Measurements from ENCODE around the gene GPR21. TPM values are rescaled to one million over a fixed set of nuclear protein-coding genes. Genes with fewer than 3 reads are reported as not detected.

Gene GPR21
- total and polyA plus RNA-seq, 2 experiments from 2014 or later, result 0.90 TPM; not detected in 1

DNA sequence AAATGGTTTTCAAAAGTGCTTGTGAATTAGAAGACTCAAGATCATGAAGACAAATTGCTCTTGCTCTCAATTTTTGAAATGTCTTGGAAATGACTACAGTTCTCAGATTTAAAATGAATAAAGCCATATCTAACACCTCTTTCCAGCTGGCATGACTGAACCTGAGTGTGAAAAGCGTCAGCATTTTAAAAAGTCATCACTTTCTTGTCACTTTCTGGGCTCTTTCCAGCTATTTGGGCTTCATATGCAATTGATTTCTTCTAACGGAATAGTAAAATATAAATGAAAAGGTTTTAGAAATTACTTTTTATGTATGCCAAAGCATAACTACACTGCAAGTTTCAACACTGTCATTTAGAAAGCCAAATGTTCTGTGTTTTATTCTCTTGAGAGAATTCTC, 2.3 kb downstream of the GPR21 start:
- no peak overlapping the region for H2AFZ ChIP-seq
- H3K79me2 ChIP-seq (replicated peaks; ENCODE audit: insufficient read depth), result no peaks in the 10 kb centered on the region
- no peaks in the 10 kb centered on the region for H4K20me1 ChIP-seq (replicated peaks; ENCODE audit: insufficient read depth)
- no peaks in the 10 kb centered on the region for H3K9me2 ChIP-seq (ENCODE audit: insufficient read depth)
- H3K27me3 Mint-ChIP-seq (ENCODE audit: insufficient read depth, low read depth, poor library complexity), result no peaks in the 10 kb centered on the region
- H3K27me3 ChIP-seq (ENCODE audit: insufficient read depth), result no peaks in the 10 kb centered on the region
- no peak overlapping the region for H3K4me3 ChIP-seq
- H3K4me3 Mint-ChIP-seq, result no peak overlapping the region
- TF ChIP-seq, protein P1, sequence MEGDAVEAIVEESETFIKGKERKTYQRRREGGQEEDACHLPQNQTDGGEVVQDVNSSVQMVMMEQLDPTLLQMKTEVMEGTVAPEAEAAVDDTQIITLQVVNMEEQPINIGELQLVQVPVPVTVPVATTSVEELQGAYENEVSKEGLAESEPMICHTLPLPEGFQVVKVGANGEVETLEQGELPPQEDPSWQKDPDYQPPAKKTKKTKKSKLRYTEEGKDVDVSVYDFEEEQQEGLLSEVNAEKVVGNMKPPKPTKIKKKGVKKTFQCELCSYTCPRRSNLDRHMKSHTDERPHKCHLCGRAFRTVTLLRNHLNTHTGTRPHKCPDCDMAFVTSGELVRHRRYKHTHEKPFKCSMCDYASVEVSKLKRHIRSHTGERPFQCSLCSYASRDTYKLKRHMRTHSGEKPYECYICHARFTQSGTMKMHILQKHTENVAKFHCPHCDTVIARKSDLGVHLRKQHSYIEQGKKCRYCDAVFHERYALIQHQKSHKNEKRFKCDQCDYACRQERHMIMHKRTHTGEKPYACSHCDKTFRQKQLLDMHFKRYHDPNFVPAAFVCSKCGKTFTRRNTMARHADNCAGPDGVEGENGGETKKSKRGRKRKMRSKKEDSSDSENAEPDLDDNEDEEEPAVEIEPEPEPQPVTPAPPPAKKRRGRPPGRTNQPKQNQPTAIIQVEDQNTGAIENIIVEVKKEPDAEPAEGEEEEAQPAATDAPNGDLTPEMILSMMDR (conservative IDR thresholded peaks at IDR 0.05; ENCODE audit: low read depth in 2 of 2), result no peak
- TF ChIP-seq EZH2phosphoT487 (IDR thresholded peaks at IDR 0.05; ENCODE audit: unreplicated experiment), result no peak
- TF ChIP-seq NANOG (IDR thresholded peaks at IDR 0.05; ENCODE audit: borderline replicate concordance), result no peak
- H3K4me1 ChIP-seq (ENCODE audit: insufficient read depth), result no peaks in the 10 kb centered on the region
- no peaks in the 10 kb centered on the region for H3F3A ChIP-seq (replicated peaks; ENCODE audit: low read depth)
- no peak overlapping the region for H3K27ac ChIP-seq (ENCODE audit: low read depth)
- H3K36me3 Mint-ChIP-seq (ENCODE audit: low read depth), result no peaks in the 10 kb centered on the region
- H3K9me3 Mint-ChIP-seq, result no peaks in the 10 kb centered on the region
- H3K4me2 ChIP-seq, result no peak overlapping the region
- H3K4me1 Mint-ChIP-seq, result peaks cover 7% of the 10 kb centered on the region
- no peak for DNase-seq (ENCODE audit: low spot score)
- H3K36me3 ChIP-seq (ENCODE audit: insufficient read depth), result no peaks in the 10 kb centered on the region
- H3K27ac Mint-ChIP-seq, result no peak overlapping the region
- ATAC-seq, result no peak

DNA sequence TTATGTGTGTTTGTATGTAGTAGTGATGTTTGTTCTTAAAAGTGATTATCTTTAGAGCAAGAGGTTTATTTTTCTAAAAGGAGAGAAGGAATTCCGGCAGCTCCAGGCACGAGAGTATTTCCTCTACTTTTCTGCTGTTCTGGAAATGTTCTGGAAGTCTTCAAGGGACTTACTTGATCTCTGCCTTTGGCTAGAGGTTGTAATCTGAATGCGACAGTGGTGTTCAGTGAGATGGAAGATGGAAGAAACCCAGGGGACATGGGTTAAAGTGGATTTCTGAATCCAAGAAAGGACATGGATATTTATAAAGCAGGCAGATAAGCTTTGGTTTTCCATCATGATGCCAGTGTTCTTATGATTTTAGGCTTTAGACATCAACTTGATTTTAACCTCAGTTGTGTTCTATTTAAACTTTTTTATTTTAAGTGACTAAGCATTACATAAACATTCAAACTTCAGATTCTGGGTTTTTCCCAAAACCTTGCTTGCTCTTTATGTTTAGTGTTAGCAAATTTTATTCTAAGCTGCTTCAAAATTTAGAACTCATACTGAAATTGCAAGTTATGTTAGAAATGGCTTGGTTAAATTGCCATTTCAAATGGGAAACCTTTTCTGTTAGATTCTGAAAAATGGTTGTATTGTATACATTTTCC, 3.6 kb downstream of the GPR21 start:
- H3K79me2 ChIP-seq (replicated peaks; ENCODE audit: insufficient read depth), result no peaks in the 10 kb centered on the region
- H4K20me1 ChIP-seq (replicated peaks; ENCODE audit: insufficient read depth), result no peaks in the 10 kb centered on the region
- no peaks in the 10 kb centered on the region for H3F3A ChIP-seq (replicated peaks; ENCODE audit: low read depth)
- ATAC-seq, result no peak
- Mint-ChIP-seq H3K4me1 (peaks cover 7% of the 10 kb centered on the region), H3K36me3 (ENCODE audit: low read depth) (peaks cover under 1% of the 10 kb centered on the region; the same call in 1 of the 3 replicates), H3K27ac (no peak overlapping the region; the same call in 1 of the 2 replicates), H3K4me3 (no peak overlapping the region), H3K9me3 (no peaks in the 10 kb centered on the region), H3K27me3 (ENCODE audit: insufficient read depth, low read depth, poor library complexity) (no peaks in the 10 kb centered on the region)
- no peaks in the 10 kb centered on the region for H3K27me3 ChIP-seq (ENCODE audit: insufficient read depth)
- H3K27ac ChIP-seq (ENCODE audit: low read depth), result no peak overlapping the region
- no peaks in the 10 kb centered on the region for H3K36me3 ChIP-seq (ENCODE audit: insufficient read depth)
- H3K9me2 ChIP-seq (ENCODE audit: insufficient read depth), result no peaks in the 10 kb centered on the region
- H3K4me1 ChIP-seq (ENCODE audit: insufficient read depth), result no peaks in the 10 kb centered on the region
- no peak for TF ChIP-seq EZH2 (IDR thresholded peaks at IDR 0.05; ENCODE audit: low read depth, unreplicated experiment)
- TF ChIP-seq, protein P2, sequence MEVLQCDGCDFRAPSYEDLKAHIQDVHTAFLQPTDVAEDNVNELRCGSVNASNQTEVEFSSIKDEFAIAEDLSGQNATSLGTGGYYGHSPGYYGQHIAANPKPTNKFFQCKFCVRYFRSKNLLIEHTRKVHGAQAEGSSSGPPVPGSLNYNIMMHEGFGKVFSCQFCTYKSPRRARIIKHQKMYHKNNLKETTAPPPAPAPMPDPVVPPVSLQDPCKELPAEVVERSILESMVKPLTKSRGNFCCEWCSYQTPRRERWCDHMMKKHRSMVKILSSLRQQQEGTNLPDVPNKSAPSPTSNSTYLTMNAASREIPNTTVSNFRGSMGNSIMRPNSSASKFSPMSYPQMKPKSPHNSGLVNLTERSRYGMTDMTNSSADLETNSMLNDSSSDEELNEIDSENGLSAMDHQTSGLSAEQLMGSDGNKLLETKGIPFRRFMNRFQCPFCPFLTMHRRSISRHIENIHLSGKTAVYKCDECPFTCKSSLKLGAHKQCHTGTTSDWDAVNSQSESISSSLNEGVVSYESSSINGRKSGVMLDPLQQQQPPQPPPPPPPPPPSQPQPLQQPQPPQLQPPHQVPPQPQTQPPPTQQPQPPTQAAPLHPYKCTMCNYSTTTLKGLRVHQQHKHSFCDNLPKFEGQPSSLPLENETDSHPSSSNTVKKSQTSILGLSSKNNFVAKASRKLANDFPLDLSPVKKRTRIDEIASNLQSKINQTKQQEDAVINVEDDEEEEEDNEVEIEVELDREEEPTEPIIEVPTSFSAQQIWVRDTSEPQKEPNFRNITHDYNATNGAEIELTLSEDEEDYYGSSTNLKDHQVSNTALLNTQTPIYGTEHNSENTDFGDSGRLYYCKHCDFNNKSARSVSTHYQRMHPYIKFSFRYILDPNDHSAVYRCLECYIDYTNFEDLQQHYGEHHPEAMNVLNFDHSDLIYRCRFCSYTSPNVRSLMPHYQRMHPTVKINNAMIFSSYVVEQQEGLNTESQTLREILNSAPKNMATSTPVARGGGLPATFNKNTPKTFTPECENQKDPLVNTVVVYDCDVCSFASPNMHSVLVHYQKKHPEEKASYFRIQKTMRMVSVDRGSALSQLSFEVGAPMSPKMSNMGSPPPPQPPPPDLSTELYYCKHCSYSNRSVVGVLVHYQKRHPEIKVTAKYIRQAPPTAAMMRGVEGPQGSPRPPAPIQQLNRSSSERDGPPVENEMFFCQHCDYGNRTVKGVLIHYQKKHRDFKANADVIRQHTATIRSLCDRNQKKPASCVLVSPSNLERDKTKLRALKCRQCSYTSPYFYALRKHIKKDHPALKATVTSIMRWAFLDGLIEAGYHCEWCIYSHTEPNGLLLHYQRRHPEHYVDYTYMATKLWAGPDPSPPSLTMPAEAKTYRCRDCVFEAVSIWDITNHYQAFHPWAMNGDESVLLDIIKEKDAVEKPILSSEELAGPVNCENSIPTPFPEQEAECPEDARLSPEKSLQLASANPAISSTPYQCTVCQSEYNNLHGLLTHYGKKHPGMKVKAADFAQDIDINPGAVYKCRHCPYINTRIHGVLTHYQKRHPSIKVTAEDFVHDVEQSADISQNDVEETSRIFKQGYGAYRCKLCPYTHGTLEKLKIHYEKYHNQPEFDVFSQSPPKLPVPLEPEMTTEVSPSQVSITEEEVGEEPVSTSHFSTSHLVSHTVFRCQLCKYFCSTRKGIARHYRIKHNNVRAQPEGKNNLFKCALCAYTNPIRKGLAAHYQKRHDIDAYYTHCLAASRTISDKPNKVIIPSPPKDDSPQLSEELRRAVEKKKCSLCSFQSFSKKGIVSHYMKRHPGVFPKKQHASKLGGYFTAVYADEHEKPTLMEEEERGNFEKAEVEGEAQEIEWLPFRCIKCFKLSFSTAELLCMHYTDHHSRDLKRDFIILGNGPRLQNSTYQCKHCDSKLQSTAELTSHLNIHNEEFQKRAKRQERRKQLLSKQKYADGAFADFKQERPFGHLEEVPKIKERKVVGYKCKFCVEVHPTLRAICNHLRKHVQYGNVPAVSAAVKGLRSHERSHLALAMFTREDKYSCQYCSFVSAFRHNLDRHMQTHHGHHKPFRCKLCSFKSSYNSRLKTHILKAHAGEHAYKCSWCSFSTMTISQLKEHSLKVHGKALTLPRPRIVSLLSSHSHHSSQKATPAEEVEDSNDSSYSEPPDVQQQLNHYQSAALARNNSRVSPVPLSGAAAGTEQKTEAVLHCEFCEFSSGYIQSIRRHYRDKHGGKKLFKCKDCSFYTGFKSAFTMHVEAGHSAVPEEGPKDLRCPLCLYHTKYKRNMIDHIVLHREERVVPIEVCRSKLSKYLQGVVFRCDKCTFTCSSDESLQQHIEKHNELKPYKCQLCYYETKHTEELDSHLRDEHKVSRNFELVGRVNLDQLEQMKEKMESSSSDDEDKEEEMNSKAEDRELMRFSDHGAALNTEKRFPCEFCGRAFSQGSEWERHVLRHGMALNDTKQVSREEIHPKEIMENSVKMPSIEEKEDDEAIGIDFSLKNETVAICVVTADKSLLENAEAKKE (CRISPR knock-in tag; IDR thresholded peaks at IDR 0.05), result no peak
- no peak for TF ChIP-seq NANOG (IDR thresholded peaks at IDR 0.05; ENCODE audit: borderline replicate concordance)
- no peak for TF ChIP-seq ZNF114 (CRISPR knock-in tag; IDR thresholded peaks at IDR 0.05)
- no peak overlapping the region for H3K4me2 ChIP-seq
- H3K4me3 ChIP-seq, result no peak overlapping the region
- DNase-seq (ENCODE audit: low spot score), result no peak
- no peak overlapping the region for H2AFZ ChIP-seq
